ENCODE measurements around the gene ANO2.

The ANO2 gene

DNA sequence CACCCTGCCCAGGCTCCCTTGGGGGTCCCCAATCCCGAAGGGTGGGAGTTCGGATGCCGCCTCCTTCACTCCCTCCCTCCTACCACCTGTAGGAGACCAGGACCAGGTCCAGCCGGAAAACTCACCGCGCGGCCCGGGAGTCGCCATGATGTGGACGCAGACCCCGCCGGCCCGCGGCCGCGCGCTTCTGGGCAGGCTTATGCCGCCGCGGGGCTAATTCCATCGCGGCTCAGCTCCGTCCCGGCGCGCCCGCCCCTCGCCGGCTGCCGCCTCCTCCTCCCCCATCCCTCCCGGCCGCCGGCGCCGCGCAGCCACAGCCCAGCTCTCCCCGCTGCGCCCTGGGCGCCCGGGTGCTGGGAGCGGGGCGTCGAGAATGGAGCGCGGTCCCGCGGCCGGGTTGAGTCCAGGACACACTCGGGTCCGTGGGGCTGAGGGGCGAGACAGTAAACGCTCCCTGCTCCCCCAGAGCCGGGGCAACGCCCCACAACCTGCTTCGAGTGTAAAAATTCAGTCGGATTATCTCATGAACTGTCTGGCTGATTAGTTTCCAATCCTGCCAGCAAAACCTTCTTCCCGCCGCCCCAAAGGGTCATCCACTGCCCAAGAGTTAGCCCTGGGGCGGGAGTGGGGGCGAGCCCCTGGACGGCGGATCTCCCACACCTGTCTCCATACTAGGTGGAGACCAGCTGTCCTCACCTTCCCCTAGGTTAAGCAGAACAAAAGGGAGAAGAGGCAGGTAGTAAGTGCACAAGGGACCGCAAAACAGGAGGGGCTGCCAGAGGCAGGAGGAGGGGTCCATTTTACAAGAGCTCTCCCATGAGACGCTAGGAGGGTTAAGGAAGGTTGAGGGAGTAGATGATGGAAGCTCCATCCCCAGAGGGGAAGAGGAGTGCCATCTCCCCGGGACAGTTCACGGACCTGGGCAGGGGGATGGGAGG is at the start of gene ANO2:
ANO2 (minus strand) TSS at position 189 of the 938 bp plus-strand sequence; CDS start at position 147, 42 bp downstream.
- TF ChIP-seq, protein P1, sequence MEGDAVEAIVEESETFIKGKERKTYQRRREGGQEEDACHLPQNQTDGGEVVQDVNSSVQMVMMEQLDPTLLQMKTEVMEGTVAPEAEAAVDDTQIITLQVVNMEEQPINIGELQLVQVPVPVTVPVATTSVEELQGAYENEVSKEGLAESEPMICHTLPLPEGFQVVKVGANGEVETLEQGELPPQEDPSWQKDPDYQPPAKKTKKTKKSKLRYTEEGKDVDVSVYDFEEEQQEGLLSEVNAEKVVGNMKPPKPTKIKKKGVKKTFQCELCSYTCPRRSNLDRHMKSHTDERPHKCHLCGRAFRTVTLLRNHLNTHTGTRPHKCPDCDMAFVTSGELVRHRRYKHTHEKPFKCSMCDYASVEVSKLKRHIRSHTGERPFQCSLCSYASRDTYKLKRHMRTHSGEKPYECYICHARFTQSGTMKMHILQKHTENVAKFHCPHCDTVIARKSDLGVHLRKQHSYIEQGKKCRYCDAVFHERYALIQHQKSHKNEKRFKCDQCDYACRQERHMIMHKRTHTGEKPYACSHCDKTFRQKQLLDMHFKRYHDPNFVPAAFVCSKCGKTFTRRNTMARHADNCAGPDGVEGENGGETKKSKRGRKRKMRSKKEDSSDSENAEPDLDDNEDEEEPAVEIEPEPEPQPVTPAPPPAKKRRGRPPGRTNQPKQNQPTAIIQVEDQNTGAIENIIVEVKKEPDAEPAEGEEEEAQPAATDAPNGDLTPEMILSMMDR (conservative IDR thresholded peaks at IDR 0.05; ENCODE audit: low read depth, low read length), result no peak
- H3K4me3 ChIP-seq (ENCODE audit: low read depth, low read length), result peak within 1 kb of the TSS; percentile 29
- no peak for DNase-seq (ENCODE audit: low read depth)

DNA sequence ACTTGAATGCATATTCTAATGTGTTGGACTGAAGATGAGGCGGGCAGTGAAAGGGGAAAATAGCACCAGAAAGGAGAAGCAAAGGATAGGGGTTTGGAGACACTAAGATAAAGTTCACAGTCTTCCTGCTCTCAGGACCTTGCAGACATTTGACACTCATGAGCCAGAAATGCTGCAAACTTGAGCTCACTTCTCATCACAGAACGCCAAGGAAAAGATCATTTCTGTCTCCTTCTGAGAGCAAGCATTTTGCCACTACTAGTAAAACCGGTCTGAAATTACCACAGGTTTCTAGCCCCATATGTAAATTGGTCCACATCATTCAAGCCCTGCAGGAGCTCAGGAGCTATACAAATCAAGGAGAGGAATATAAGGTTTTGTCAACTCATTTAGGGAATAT is 44.6 kb upstream of the ANO2 start:
- no peak for DNase-seq (ENCODE audit: low read depth)
- TF ChIP-seq, protein P1 (conservative IDR thresholded peaks at IDR 0.05; ENCODE audit: low read depth, low read length), result no peak
- no peak overlapping the region for H3K4me3 ChIP-seq (ENCODE audit: low read depth, low read length)

DNA sequence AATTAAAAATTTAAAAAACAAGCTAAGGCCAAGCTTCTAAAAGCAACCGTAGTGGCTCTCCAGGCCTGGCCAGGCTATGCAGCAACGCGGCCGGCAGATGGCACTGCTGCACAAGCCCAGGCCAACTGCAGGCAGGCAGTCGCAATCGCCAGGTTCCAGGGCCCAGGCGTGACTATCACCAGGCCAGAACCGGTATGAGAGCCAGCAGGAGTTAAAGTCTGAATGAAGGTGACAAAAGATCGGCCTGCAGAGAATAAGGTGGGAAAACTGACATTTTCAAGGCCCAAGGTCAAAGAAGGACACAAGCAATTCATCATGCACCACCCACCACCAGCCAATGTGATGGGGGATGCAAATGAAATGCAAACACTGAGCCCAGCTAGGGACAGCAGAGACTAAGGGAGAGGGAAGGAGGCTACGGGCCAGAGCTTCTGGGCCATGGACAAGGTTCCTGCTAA is 43.6 kb upstream of the ANO2 start:
- TF ChIP-seq, protein P1 (conservative IDR thresholded peaks at IDR 0.05; ENCODE audit: low read depth, low read length), result peak; percentile 99

DNA sequence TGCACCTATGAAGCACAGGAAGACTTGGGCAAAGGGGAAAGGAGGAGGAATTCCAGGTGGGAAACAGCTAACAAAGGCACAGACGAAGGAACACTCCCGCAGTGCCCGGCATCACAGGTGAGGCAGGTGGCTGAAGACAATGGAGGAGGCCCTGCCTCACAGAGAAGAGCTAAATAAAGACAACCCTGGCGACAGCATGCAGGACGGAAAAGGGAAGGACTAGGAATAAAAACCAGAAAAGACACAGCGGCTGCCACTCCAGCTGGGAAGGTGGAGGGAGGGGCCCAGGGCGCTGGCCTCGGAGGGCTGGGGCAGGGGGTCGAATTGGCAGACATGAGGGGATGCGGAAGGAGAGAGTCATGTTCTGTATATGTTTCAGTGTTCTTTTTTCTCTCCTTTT is 43.0 kb upstream of the ANO2 start:
- TF ChIP-seq, protein P1 (conservative IDR thresholded peaks at IDR 0.05; ENCODE audit: low read depth, low read length), result no peak
- DNase-seq (ENCODE audit: low read depth), result no peak
- no peak overlapping the region for H3K4me3 ChIP-seq (ENCODE audit: low read depth, low read length)

More for the DNA sequence above, 43.6 kb upstream of the ANO2 start:
- DNase-seq (ENCODE audit: low read depth), result peak; percentile 88
- H3K4me3 ChIP-seq (ENCODE audit: low read depth, low read length), result no peak overlapping the region

DNA sequence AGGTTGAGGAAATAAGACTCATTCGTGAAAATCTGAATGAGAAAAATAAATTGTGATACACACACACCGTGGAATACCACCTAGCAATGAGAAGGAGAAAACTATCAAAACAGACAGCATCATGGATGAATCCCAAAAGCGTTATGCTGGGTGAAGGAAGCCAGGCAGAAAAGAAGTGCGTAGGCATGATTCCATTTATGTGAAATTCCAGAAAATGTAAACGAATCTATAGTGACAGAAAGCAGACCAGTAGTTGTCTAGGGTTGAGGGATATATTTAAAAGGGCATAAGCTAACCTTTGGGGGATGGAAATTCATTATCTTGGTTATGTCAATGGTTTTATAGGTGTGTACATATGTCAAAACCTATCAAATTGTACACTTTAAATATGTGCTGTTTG is 42.5 kb upstream of the ANO2 start:
- TF ChIP-seq, protein P1 (conservative IDR thresholded peaks at IDR 0.05; ENCODE audit: low read depth, low read length), result no peak
- DNase-seq (ENCODE audit: low read depth), result no peak
- no peak overlapping the region for H3K4me3 ChIP-seq (ENCODE audit: low read depth, low read length)

DNA sequence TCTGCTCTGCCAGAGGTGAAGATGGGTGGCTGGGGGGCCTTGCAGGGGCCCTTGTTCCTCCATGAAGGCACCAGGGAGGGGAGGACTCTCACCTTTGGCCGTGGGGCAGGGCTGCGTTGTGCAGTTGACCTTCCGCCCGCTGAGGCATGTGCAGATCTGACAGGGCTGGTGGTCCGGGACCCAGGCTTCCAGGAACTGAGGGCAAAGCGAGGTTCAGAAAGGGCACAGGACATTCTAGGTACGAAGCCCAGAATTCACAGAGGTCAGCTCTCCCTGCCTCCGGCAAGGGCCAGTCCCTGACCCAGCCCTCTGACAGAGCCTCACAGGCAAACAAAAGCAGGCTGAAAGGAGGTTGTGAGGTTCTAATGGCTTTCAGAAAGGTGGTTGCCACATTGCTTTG is 40.4 kb upstream of the ANO2 start:
- no peak for DNase-seq (ENCODE audit: low read depth)
- no peak overlapping the region for H3K4me3 ChIP-seq (ENCODE audit: low read depth, low read length)
- TF ChIP-seq, protein P1 (conservative IDR thresholded peaks at IDR 0.05; ENCODE audit: low read depth, low read length), result no peak

All from choroid plexus epithelial cell (primary cell).